ENCODE data around the gene BCKDK. TPM values are rescaled to one million over a fixed set of nuclear protein-coding genes. Genes with fewer than 3 reads are reported as not detected.

BCKDK gene
- total RNA-seq, 4 donors from 2014 or later = 34.1 to 73.7 (median 51.4) TPM

DNA sequence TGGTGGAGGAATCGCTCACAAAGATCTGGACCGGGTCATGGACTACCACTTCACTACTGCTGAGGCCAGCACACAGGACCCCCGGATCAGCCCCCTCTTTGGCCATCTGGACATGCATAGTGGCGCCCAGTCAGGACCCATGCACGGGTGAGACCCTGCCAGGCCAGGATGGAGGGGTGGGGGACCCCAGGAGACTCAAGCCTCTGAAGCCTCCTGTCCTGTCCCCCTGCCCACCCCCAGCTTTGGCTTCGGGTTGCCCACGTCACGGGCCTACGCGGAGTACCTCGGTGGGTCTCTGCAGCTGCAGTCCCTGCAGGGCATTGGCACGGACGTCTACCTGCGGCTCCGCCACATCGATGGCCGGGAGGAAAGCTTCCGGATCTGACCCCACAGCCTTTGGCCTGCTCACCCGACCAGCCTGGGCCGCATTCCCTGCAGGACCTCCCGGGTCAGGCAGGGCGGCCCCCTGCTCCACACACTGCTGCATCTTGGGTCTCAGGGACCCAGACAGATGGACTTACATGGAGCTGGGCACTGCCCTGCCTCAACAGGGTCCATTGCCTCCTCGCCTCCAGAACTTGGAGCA, 3.8 kb downstream of the BCKDK start:
- H3K4me3 ChIP-seq = no peak overlapping the region
- no peaks in the 10 kb centered on the region for H3K9me3 ChIP-seq
- peaks cover 25 to 43% (median 40%) of the 10 kb centered on the region in 4 donors for H3K36me3 ChIP-seq
- intact Hi-C loops (cut with DNase I) = no loop called here
- H3K27me3 ChIP-seq = no peaks in the 10 kb centered on the region
- WGBS = 95% methylated on average over 6 of the region's 23 CpGs
- peaks cover 27 to 45% (median 37%) of the 10 kb centered on the region in 4 donors for H3K4me1 ChIP-seq
- no peak overlapping the region for H3K27ac ChIP-seq (replicated peaks in 1 of 4)
- TF ChIP-seq EP300 (IDR thresholded peaks at IDR 0.05) = no peak
- TF ChIP-seq, protein P1, sequence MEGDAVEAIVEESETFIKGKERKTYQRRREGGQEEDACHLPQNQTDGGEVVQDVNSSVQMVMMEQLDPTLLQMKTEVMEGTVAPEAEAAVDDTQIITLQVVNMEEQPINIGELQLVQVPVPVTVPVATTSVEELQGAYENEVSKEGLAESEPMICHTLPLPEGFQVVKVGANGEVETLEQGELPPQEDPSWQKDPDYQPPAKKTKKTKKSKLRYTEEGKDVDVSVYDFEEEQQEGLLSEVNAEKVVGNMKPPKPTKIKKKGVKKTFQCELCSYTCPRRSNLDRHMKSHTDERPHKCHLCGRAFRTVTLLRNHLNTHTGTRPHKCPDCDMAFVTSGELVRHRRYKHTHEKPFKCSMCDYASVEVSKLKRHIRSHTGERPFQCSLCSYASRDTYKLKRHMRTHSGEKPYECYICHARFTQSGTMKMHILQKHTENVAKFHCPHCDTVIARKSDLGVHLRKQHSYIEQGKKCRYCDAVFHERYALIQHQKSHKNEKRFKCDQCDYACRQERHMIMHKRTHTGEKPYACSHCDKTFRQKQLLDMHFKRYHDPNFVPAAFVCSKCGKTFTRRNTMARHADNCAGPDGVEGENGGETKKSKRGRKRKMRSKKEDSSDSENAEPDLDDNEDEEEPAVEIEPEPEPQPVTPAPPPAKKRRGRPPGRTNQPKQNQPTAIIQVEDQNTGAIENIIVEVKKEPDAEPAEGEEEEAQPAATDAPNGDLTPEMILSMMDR (IDR thresholded peaks at IDR 0.05) = no peak
- TF ChIP-seq POLR2AphosphoS5 (IDR thresholded peaks at IDR 0.05) = no peak
- TF ChIP-seq POLR2A (IDR thresholded peaks at IDR 0.05; ENCODE audit: low read depth) = no peak
- no peak for DNase-seq (ENCODE audit: extremely low spot score)

DNA sequence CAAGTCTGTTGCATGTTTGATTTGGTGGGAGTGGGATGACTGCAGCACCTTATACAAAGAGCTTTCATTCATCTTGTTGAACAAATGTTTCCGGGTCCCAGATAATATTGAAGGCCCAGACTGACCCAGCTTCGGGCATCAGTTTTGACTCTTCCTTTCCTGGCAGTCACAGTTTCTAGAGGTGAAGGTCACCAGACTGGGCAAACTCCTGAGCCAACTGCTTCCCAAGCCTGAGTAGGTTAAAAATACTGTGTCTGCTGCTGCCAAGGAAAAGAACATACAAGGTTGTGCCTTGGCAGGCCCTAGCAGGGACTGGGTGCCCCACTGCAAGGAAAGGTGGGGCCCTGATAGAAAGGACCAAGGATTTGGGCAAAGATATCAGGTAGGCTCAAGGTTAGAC, 4.5 kb downstream of the BCKDK start:
- H3K4me1 ChIP-seq = peaks cover 29 to 46% (median 38%) of the 10 kb centered on the region in 4 donors

DNA sequence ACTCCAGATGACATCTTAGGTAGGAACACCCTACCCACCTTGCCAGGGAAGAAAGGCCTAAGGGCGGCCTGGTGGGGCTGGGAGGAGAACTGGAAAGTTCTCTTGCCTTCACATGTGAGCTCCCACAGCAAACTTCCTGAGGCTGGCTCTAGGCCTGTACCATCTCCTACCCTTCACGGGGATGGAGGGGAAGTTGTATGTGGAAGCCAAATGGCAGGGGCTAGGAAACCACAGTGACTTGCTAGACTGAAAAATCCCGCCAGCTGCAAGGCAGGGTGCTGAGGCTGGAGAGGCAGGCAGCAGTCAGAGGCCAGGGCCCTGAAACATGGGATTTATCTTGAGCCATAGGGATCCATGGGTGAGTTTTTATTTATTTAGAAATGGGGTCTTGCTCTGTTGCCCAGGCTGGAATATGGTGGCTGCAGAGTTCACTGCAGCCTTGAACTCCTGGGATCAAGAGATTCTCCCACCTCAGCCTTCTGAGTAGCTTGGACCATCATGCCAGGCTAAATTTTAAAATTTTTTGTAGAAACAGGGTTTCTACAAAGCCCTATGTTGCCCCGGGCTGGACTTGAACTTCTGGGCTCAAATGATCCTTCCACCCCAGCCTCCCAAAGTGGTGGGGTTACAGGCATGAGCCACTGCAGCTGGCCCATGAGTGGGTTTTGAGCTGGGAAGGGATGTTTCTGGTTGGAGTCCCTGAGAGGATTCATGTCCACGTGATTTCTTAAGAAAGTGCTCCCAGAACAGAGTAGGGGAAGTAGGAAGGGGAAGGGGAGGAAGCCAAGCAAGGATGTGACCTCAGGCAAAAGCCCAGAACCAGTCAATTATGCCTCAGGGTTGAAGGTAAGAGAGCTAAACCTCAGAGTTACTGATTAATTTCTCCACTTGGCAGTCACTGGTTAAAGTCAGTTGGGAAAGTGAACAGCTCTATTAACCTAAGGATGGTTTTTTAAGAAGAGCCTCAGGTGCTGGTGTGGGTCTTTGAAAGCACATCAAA, 5.2 kb downstream of the BCKDK start:
- peaks cover 25 to 43% (median 40%) of the 10 kb centered on the region in 4 donors for H3K36me3 ChIP-seq
- H3K4me3 ChIP-seq = no peak overlapping the region
- H3K27me3 ChIP-seq = no peaks in the 10 kb centered on the region
- peaks cover 28 to 44% (median 36%) of the 10 kb centered on the region in 4 donors for H3K4me1 ChIP-seq
- DNase-seq (ENCODE audit: extremely low spot score) = no peak
- no peak for TF ChIP-seq EP300 (IDR thresholded peaks at IDR 0.05)
- TF ChIP-seq, protein P1 (IDR thresholded peaks at IDR 0.05) = no peak
- TF ChIP-seq POLR2A (IDR thresholded peaks at IDR 0.05; ENCODE audit: low read depth) = no peak
- no peak for TF ChIP-seq POLR2AphosphoS5 (IDR thresholded peaks at IDR 0.05)
- H3K9me3 ChIP-seq = no peaks in the 10 kb centered on the region
- H3K27ac ChIP-seq (replicated peaks in 1 of 4) = peak overlapping the region in 3 of 4 donors; percentile 32 to 55 (median 37)
- WGBS = 80% methylated on average over 5 of the region's 5 CpGs
- intact Hi-C loops (cut with DNase I) = no loop called here

More for the DNA sequence above, 4.5 kb downstream of the BCKDK start:
- Histone ChIP-seq H3K27ac (replicated peaks in 1 of 4) (peak overlapping the region in 3 of 4 donors; percentile 10 to 55 (median 37)), H3K27me3 (no peaks in the 10 kb centered on the region), H3K4me3 (no peak overlapping the region), H3K9me3 (no peaks in the 10 kb centered on the region), H3K36me3 (peaks cover 25 to 43% (median 40%) of the 10 kb centered on the region in 4 donors)
- intact Hi-C loops (cut with DNase I) = no loop called here
- DNase-seq (ENCODE audit: extremely low spot score) = no peak
- TF ChIP-seq, protein P1 (IDR thresholded peaks at IDR 0.05) = no peak
- TF ChIP-seq POLR2A (IDR thresholded peaks at IDR 0.05; ENCODE audit: low read depth) = no peak
- no peak for TF ChIP-seq EP300 (IDR thresholded peaks at IDR 0.05)
- no peak for TF ChIP-seq POLR2AphosphoS5 (IDR thresholded peaks at IDR 0.05)
- WGBS = 58% methylated on average over 2 of the region's 2 CpGs

DNA sequence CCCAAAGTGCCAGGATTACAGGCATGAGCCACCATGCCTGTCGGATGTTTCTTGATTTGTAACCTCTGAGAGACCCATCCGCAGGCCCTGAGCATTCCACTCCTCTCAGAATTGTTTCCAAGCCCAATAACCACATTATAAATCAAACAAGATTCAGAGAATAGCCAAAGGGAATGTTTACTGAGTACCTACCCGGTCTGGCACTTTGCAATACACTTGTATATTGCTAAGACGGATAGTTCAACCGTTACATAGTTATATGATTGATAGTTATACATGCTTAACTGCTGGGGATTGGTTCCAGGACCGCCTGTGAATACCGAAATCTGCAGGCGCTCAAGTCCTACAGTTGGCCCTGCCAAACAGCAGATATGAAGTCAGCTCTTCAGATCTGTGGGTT, 6.3 kb downstream of the BCKDK start:
- Histone ChIP-seq H3K4me3 (no peak overlapping the region), H3K4me1 (peaks cover 28 to 45% (median 36%) of the 10 kb centered on the region in 4 donors), H3K27me3 (no peaks in the 10 kb centered on the region), H3K36me3 (peaks cover 25 to 44% (median 40%) of the 10 kb centered on the region in 4 donors), H3K9me3 (no peaks in the 10 kb centered on the region), H3K27ac (replicated peaks in 1 of 4) (peak overlapping the region in 3 of 4 donors; percentile 0 to 35 (median 32))
- DNase-seq (ENCODE audit: extremely low spot score) = no peak
- 71% methylated on average over 8 of the region's 8 CpGs for WGBS
- intact Hi-C loops (cut with DNase I) = no loop called here
- TF ChIP-seq POLR2A (IDR thresholded peaks at IDR 0.05; ENCODE audit: low read depth) (no peak), POLR2AphosphoS5 (IDR thresholded peaks at IDR 0.05) (no peak), EP300 (IDR thresholded peaks at IDR 0.05) (no peak)
- TF ChIP-seq, protein P1 (IDR thresholded peaks at IDR 0.05) = no peak

All from esophagus muscularis mucosa (tissue), 4 donors.